Panc1 (cell line): ENCODE data around the gene ZNF274. TPM values are rescaled to one million over a fixed set of nuclear protein-coding genes. Genes with fewer than 3 reads are reported as not detected.

ENCODE experiments used
- ATAC-seq: fragments of 200-7000 bp; cut with Tn5 transposase; 2 replicates; pipeline ENCODE4 v1.9.1; 2020; ENCODE audit warnings: mild to moderate bottlenecking, moderate library complexity
- BruUV-seq: library from RNA; stranded (reverse); fragments of 400-500 nt; replicated peaks from 2 replicates; lab custom pipeline; 2021; lab: Mats Ljungman, UMichigan
- CTCF ChIA-PET: fragments of 300-600 bp; sonication (Branson Sonifier 250); formaldehyde crosslinking; loops from one replicate; lab custom pipeline; 2022; ENCODE audit warnings: antibody characterized with exemption; lab: Charles Lee
- POLR2A ChIA-PET: fragments of 300-600 bp; sonication (Branson Sonifier 250); formaldehyde crosslinking; loops from one replicate; lab custom pipeline; 2022; ENCODE audit warnings: antibody characterized with exemption; lab: Charles Lee
- DNase-seq: peaks from one replicate; pipeline ENCODE4 v3.0.0-alpha.2; 2010; ENCODE audit warnings: low read depth, low spot score
- H3K27ac ChIP-seq: 2 replicates; pipeline ENCODE4 v1.5.1; 2011; ENCODE audit warnings: mild to moderate bottlenecking, low read length, inconsistent platforms
- H3K27me3 ChIP-seq: fragments of 200-500 bp; sonication (Bioruptor generic); 2 replicates; pipeline ENCODE4 v1.6.0; 2014; ENCODE audit warnings: low read length, inconsistent platforms; ENCODE audit not compliant: control insufficient read depth, insufficient read depth
- H3K36me3 ChIP-seq: fragments of 200-500 bp; sonication (Bioruptor generic); 2 replicates; pipeline ENCODE4 v1.5.1; 2014; ENCODE audit warnings: inconsistent platforms, mild to moderate bottlenecking, low read length, moderate library complexity; ENCODE audit not compliant: control insufficient read depth, insufficient read depth
- H3K4me1 ChIP-seq: 2 replicates; pipeline ENCODE4 v1.5.1; 2011; ENCODE audit warnings: inconsistent platforms, mild to moderate bottlenecking, low read length, moderate library complexity; ENCODE audit not compliant: control insufficient read depth, insufficient read depth
- H3K4me3 ChIP-seq, 2 experiments: 2 replicates each; pipeline ENCODE4 v1.5.1; 2011 to 2012; ENCODE audit warnings: low read depth in 2 of 2, low read length in 2 of 2, mild to moderate bottlenecking in 2 of 2, inconsistent platforms in 1 of 2, moderate library complexity in 1 of 2
- H3K9me3 ChIP-seq: fragments of 200-500 bp; sonication (Bioruptor generic); 2 replicates; pipeline ENCODE4 v1.5.1; 2014; ENCODE audit warnings: low read depth, mild to moderate bottlenecking, inconsistent platforms, low read length, moderate library complexity; ENCODE audit not compliant: control insufficient read depth, insufficient read depth
- CTCF ChIP-seq: fragments of 450-650 bp; IDR thresholded peaks from 2 replicates; pipeline ENCODE4 v1.5.1; 2017; ENCODE audit warnings: mild to moderate bottlenecking
- POLR2AphosphoS5 ChIP-seq: IDR thresholded peaks from 2 replicates; pipeline ENCODE4 v1.6.1; 2012; ENCODE audit warnings: mild to moderate bottlenecking, low read depth, low read length, moderate library complexity
- REST ChIP-seq, 2 experiments: IDR thresholded peaks; 2 replicates each; pipeline ENCODE4 v1.6.1; 2011 to 2012; ENCODE audit warnings: low read depth in 2 of 2, control low read depth in 1 of 2, low read length in 1 of 2, mild to moderate bottlenecking in 1 of 2, moderate library complexity in 1 of 2; ENCODE audit not compliant: insufficient read depth in 1 of 2
- SIN3A ChIP-seq: IDR thresholded peaks from 2 replicates; pipeline ENCODE4 v1.6.1; 2012; ENCODE audit warnings: low read depth, mild to moderate bottlenecking, low read length, moderate library complexity, borderline replicate concordance; ENCODE audit not compliant: insufficient read depth
- TCF7L2 ChIP-seq: IDR thresholded peaks from 2 replicates; pipeline ENCODE4 v1.6.1; 2011; ENCODE audit warnings: mild to moderate bottlenecking, low read depth, low read length, inconsistent platforms
- in situ Hi-C: cut with HindIII; loops from 2 replicates; pipeline ENCODE4 v1.10.0; 2016; ENCODE audit warnings: low sequenced_read_pairs, low pct_unique_long_range_greater_than_20kb
- intact Hi-C: fragments of 100-400 bp; cut with micrococcal nuclease; formaldehyde crosslinking; loops from one replicate; pipeline ENCODE4 v1.10.0; 2022; ENCODE audit not compliant: unreplicated experiment
- total RNA-seq: library from RNA; stranded (reverse); gene quantifications from one replicate; pipeline ENCODE4 v1.2.1, GENCODE V29; 2021; ENCODE audit not compliant: unreplicated experiment

The ZNF274 gene
- total RNA-seq, 1 experiment from 2014 or later, result 13.7 TPM

GRCh38 chr19:58228585-58229254, 45.9 kb downstream of the ZNF274 start, which contains the start of gene ZNF544:
TSS of gene ZNF544 (plus strand) at chr19:58228914. CDS start at chr19:58244024, 15,110 bp downstream.
- TF ChIP-seq SIN3A (peak; percentile 74; the same call in 1 of the 2 replicates), POLR2AphosphoS5 (peak; percentile 97), CTCF (no peak), TCF7L2 (no peak; the same call in 1 of the 2 replicates), REST (IDR thresholded peaks at IDR 0.05; ENCODE audit: insufficient read depth in 1 of 2, low read depth in 2 of 2, low read length in 1 of 2) (0 out of 4 replicates have a peak, but pooled peaks of 1 of the 2 experiments have one; percentile 28)
- intact Hi-C loops, result no loop called here
- DNase-seq (no peak), ATAC-seq (peak; percentile 97)
- Histone ChIP-seq H3K4me3 (peak within 1 kb of the TSS; percentile 57 to 89), H3K27ac (peak within 1 kb of the TSS; percentile 92), H3K4me1 (peaks cover 5% of the 10 kb centered on the region; the same call in 1 of the 2 replicates), H3K36me3 (0 out of 2 replicates have a peak, but pooled peaks cover 14% of the 10 kb centered on the region), H3K9me3 (peaks cover 16% of the 10 kb centered on the region; the same call in 1 of the 2 replicates), H3K27me3 (no peaks in the 10 kb centered on the region)
- no TSS peak for BruUV-seq
- ChIA-PET POLR2A (interaction anchor here (0.8 kb wide), 1 partner anchor 46 kb away, joined by 9 read pairs; the partner anchor contains the start of gene ZNF274), CTCF (no interaction called here)
- in situ Hi-C loops, result no loop called here

GRCh38 chr19:58229255-58229639, 46.4 kb downstream of the ZNF274 start:
- intact Hi-C loops (no loop called here), in situ Hi-C loops (no loop called here)
- no TSS peak for BruUV-seq
- peak; percentile 50; the same call in 1 of the 2 replicates for ATAC-seq
- TF ChIP-seq CTCF, result no peak
- no peak for TF ChIP-seq SIN3A
- TF ChIP-seq REST (IDR thresholded peaks at IDR 0.05; ENCODE audit: insufficient read depth in 1 of 2, low read depth in 2 of 2, low read length in 1 of 2), result no peak
- TF ChIP-seq TCF7L2, result no peak
- TF ChIP-seq POLR2AphosphoS5, result no peak
- ChIA-PET POLR2A (no interaction called here), CTCF (no interaction called here)
- H3K27me3 ChIP-seq, result no peaks in the 10 kb centered on the region
- 0 out of 2 replicates have a peak, but pooled peaks cover 14% of the 10 kb centered on the region for H3K36me3 ChIP-seq
- peaks cover 16% of the 10 kb centered on the region; the same call in 1 of the 2 replicates for H3K9me3 ChIP-seq
- peaks cover 5% of the 10 kb centered on the region; the same call in 1 of the 2 replicates for H3K4me1 ChIP-seq
- peak overlapping the region; percentile 92 for H3K27ac ChIP-seq
- no peak for DNase-seq
- H3K4me3 ChIP-seq, result peak overlapping the region; percentile 57 to 89
